ENCODE data around the gene ATG4D.

ATG4D gene

DNA sequence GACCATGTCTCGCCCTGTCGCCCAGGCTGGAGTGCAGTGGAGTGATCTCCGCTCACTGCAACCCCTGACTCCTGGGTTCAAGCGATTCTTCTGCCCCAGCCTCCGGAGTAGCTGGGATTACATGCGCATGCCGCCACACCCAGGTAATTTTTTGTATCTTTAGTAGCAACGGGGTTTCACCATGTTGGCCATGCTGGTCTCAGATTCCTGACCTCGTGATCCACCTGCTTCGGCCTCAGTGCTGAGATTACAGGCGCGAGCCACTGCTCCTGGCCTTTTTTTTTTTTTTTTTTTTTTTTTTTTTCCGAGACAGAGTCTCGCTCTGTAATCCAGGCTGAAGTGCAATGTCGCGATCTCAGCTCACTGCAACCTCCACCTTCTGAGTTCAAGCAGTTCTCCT, 35.7 kb upstream of the ATG4D start:
- TF ChIP-seq Cebpa-rat (IDR thresholded peaks at IDR 0.05), result no peak
- Histone ChIP-seq H3K36me3 (no peaks in the 10 kb centered on the region), H3K4me2 (no peak overlapping the region), H3K27me3 (no peaks in the 10 kb centered on the region), H3K9me3 (no peaks in the 10 kb centered on the region), H3K27ac (no peak overlapping the region), H3K4me1 (peaks cover 52% of the 10 kb centered on the region), H4K20me1 (no peaks in the 10 kb centered on the region), H3K9ac (no peak overlapping the region), H3K4me3 (no peak overlapping the region)

DNA sequence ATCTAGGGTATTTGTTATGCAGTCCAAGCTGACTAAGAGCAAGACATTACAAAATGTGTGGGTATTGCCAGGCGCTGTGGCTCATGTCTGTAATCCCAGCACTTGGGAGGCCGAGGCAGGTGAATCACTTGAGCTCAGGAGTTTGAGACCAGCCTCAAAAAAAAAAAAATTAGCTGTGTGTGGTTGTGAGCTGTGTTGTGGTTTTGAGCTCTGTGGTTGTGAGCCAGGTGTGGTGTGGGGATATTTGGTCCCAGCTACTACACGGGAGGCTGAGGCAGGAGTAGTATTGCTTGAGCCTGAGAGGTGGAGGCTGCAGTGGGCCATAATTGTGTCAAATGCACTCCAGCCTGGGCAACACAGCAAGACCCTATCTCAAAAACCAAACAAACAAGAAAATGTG, 35.0 kb upstream of the ATG4D start:
- Histone ChIP-seq H3K4me3 (no peak overlapping the region), H3K9ac (no peak overlapping the region), H3K36me3 (peaks cover 3% of the 10 kb centered on the region), H3K4me1 (peaks cover 51% of the 10 kb centered on the region), H3K9me3 (no peaks in the 10 kb centered on the region), H3K27me3 (no peaks in the 10 kb centered on the region), H4K20me1 (no peaks in the 10 kb centered on the region), H3K4me2 (no peak overlapping the region), H3K27ac (no peak overlapping the region)
- TF ChIP-seq Cebpa-rat (IDR thresholded peaks at IDR 0.05), result no peak

DNA sequence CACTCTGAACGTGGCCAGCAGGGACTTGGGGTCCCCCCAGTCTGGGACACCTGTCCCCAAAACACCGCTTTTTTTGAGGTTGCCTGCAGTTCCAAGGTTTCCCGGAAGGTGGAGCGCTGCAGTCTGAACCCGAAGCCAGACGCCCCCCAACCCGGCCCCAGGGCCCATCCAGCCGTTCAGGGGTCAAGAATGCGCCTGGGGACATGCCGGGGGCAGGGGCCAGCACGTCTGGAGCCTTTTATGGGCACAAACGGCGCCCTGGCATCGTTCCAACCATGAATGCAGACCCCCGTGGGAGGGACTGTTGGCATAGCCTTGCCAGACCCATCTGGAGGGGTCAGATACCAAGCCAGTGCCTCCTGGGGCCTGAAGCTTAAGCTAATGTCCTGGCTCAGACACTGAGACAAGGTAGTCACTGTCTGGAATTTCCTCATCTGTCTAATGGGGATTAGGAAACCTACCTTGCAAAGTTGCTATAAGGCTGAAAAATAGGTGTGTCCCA, 33.4 kb upstream of the ATG4D start:
- Histone ChIP-seq H3K27me3 (no peaks in the 10 kb centered on the region), H3K9me3 (no peaks in the 10 kb centered on the region), H3K4me1 (peaks cover 57% of the 10 kb centered on the region), H3K4me2 (peak overlapping the region; percentile 65), H3K9ac (0 out of 2 replicates have a peak overlapping the region, but pooled peaks have one; percentile 3), H3K27ac (0 out of 2 replicates have a peak overlapping the region, but pooled peaks have one; percentile 16), H3K36me3 (peaks cover 13% of the 10 kb centered on the region), H4K20me1 (no peaks in the 10 kb centered on the region), H3K4me3 (no peak overlapping the region)
- no peak for TF ChIP-seq Cebpa-rat (IDR thresholded peaks at IDR 0.05)

DNA sequence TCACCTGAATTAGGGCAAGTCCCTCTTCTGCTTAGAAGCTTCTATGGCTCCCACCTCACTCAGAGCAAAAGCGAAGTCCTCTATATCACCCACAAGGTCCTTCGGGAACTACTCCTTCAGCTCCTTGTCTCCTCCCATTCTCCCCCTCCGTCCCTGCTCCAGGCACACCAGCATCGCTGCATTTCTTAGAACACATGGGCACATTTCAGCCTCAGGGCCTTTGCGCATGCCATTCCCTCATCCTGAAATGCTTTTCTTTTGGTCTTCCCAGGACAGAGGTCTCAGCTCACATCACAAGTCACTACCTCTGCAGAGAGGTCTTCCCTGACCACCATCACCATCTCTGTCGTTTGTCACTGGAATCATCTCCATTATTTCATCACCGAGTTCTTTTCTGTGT, 30.5 kb upstream of the ATG4D start:
- H3K9me3 ChIP-seq, result no peaks in the 10 kb centered on the region
- no peak overlapping the region for H3K4me2 ChIP-seq
- H3K9ac ChIP-seq, result no peak overlapping the region
- no peak for TF ChIP-seq Cebpa-rat (IDR thresholded peaks at IDR 0.05)
- no peak overlapping the region for H3K27ac ChIP-seq
- H3K4me3 ChIP-seq, result no peak overlapping the region
- peaks cover 86% of the 10 kb centered on the region for H3K4me1 ChIP-seq
- H4K20me1 ChIP-seq, result no peaks in the 10 kb centered on the region
- peaks cover 13% of the 10 kb centered on the region for H3K36me3 ChIP-seq
- H3K27me3 ChIP-seq, result no peaks in the 10 kb centered on the region

DNA sequence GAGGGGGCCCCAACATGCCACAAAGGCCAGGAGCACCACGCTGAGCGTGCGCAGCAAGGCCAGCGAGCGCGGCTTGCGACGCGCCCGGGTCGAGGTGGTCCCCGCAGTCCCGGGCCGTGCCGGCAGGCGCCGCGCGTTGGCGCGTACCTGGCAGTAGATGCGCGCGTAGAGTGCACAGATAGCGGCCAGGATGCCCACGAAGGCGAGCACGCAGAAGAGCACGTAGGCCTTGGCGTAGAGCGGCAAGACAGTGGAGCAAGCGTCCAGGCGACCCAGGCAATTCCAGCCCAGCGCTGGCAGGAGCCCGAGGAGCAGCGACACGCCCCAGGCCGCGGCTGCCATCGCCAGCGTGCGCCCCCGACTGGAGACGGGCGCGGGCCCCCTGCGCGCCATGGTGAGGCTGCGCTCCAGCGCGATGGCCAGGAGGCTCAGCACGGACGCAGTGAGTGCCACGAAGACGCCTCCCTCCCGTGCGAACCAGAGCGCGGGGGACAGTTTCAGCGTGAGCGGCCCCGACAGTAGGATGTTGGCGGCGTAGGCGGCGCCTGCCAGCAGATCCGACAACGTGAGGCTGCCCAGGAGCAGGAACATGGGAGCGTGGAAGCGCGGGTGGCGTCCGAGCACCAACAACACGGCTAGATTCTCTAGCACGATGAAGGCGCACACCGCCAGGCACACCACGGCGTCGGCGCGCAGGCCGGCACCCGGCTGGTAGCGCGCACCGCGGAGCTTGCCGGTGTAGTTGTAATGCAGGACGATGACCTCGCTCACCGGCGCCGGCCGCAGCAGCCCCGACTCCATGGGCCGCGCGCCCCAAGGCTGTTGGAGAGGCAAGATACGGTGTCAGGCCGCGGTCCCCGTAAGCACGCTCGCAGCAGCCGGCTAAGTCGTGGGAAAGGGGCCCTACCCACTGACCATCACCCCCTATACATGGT, 29.2 kb upstream of the ATG4D start:
- Histone ChIP-seq H3K4me2 (peak overlapping the region; percentile 100), H3K36me3 (peaks cover 13% of the 10 kb centered on the region), H3K9me3 (no peaks in the 10 kb centered on the region), H3K9ac (no peak overlapping the region), H3K27me3 (no peaks in the 10 kb centered on the region), H4K20me1 (no peaks in the 10 kb centered on the region), H3K27ac (no peak overlapping the region), H3K4me3 (no peak overlapping the region), H3K4me1 (peaks cover 91% of the 10 kb centered on the region)
- no peak for TF ChIP-seq Cebpa-rat (IDR thresholded peaks at IDR 0.05)

DNA sequence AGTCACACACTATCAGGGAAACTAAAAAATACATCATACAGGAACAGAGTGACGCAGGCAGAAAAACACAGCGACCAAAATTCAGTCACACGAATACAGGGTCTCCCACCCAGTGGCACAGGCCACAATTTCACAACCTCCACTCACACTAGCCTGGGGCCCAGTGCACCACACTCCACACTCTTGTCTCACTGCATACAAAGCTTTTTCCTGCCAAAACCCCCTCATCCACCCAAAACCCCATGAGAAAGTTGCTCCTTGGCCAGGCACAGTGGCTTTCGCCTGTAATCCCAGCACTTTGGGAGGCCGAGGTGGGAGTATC, 27.7 kb upstream of the ATG4D start:
- Histone ChIP-seq H4K20me1 (no peaks in the 10 kb centered on the region), H3K9ac (peak overlapping the region; percentile 81; the same call in 1 of the 2 replicates), H3K4me1 (peaks cover 84% of the 10 kb centered on the region), H3K4me3 (peak overlapping the region; percentile 73; the same call in 1 of the 2 replicates), H3K4me2 (peak overlapping the region; percentile 100), H3K9me3 (no peaks in the 10 kb centered on the region), H3K27me3 (no peaks in the 10 kb centered on the region), H3K36me3 (peaks cover 13% of the 10 kb centered on the region), H3K27ac (no peak overlapping the region)
- no peak for TF ChIP-seq Cebpa-rat (IDR thresholded peaks at IDR 0.05)

DNA sequence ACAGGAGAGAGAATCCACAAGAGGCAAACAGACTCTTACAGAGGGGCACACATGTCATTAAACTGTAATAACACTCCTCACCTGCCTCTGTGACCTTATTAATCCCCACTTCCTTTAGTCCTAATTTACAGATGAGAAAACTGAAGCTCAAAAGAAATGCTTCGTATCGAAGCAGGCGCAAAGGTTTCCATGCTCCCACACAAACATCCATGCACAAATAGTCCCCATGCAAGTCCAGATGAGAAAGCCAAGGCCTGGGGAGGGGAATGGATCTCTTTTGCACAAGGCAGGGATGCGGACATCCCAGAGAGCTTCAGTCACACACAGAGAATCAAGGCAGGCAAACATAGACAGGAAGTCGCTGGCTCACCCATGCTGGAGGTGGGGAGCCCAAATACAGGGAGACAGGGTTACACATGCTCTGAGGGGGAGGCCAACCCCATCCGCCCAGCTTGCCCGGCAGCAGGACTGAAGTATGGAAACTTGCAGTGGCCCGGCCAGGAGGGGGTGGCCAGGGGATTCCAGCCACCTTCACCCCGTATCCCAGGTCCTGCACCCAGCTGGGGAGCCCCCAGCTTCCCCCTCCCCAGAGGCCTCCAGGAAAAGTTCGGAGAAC, 26.9 kb upstream of the ATG4D start:
- no peaks in the 10 kb centered on the region for H4K20me1 ChIP-seq
- H3K9me3 ChIP-seq, result no peaks in the 10 kb centered on the region
- H3K9ac ChIP-seq, result peak overlapping the region; percentile 81
- no peak for TF ChIP-seq Cebpa-rat (IDR thresholded peaks at IDR 0.05)
- peaks cover 79% of the 10 kb centered on the region for H3K4me1 ChIP-seq
- no peaks in the 10 kb centered on the region for H3K27me3 ChIP-seq
- H3K4me3 ChIP-seq, result peak overlapping the region; percentile 73
- H3K36me3 ChIP-seq, result peaks cover 13% of the 10 kb centered on the region
- peak overlapping the region; percentile 100 for H3K4me2 ChIP-seq
- peak overlapping the region; percentile 68 for H3K27ac ChIP-seq

DNA sequence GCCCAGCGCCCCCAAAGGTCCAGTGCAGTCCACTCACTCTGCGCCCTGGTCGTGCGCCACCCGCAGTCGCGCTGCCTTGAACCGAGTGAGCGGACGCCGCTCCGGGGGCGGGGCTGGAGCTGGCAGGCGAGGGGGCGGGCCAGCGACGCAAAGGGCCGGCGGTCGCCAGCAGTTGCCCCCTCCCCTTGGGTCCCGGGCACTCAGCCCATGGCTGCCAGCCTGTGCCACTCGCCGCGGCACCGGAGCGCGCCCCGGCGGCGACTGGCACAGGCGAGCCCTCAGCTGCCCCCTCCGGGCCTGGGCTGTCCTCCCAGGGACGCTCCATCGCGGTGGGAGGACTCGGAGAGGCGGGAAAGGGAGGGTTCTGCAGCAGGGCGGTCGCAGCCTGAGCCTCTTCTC, 26.3 kb upstream of the ATG4D start, which contains the start of gene S1PR5:
S1PR5 (minus strand) TSS at position 87 of the 399 bp plus-strand sequence. CDS start 2,436 bp downstream, outside the sequence.
- Histone ChIP-seq H4K20me1 (no peaks in the 10 kb centered on the region), H3K36me3 (peaks cover 13% of the 10 kb centered on the region), H3K4me1 (peaks cover 73% of the 10 kb centered on the region), H3K27me3 (no peaks in the 10 kb centered on the region), H3K4me3 (peak within 1 kb of the TSS; percentile 73), H3K27ac (peak within 1 kb of the TSS; percentile 68), H3K9me3 (no peaks in the 10 kb centered on the region), H3K9ac (peak within 1 kb of the TSS; percentile 81), H3K4me2 (peak within 1 kb of the TSS; percentile 100)
- no peak for TF ChIP-seq Cebpa-rat (IDR thresholded peaks at IDR 0.05)

DNA sequence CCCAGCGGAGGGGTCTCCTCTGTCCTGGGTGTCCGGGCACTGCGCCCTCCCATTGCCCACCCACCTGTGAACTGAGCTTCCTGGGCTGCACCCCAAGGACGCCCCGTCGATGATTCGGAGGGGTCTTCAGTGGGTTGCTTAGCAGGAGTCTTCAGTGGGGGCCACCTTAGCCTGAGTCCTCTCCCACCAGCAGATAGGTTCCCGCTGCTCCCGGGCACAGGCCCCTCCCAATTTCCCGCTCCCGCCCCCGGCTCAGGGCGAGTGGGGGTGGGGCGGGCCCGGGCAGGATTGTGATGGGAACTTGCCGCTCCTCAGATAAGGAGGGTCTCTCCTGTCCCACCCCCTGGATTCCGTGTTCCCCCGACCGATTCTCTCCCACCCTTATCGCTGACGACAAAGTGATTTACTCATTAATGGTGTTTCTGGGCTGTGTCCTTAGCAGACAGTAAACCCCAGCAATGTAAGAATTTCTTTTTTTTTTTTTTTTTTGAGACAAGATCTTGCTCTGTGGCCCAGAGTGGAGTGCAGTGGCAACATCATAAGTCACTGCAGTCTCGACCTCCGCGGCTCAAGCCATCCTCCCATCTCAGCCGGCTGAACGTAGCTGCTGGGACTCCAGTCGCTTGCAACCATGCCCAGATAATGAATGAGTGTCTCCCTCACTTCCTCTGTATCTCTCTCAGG, 25.8 kb upstream of the ATG4D start:
- H3K4me3 ChIP-seq, result peak overlapping the region; percentile 73
- peak overlapping the region; percentile 100 for H3K4me2 ChIP-seq
- no peaks in the 10 kb centered on the region for H3K27me3 ChIP-seq
- TF ChIP-seq Cebpa-rat (IDR thresholded peaks at IDR 0.05), result no peak
- peaks cover 13% of the 10 kb centered on the region for H3K36me3 ChIP-seq
- peak overlapping the region; percentile 68; the same call in 1 of the 2 replicates for H3K27ac ChIP-seq
- peak overlapping the region; percentile 81 for H3K9ac ChIP-seq
- no peaks in the 10 kb centered on the region for H4K20me1 ChIP-seq
- H3K4me1 ChIP-seq, result peaks cover 68% of the 10 kb centered on the region
- no peaks in the 10 kb centered on the region for H3K9me3 ChIP-seq

All from BLaER1 (cell line).